Thyroid gland (tissue), 4 donors: ENCODE measurements around the gene GRK6. TPM values are rescaled to one million over a fixed set of nuclear protein-coding genes. Genes with fewer than 3 reads are reported as not detected.

ENCODE experiments used
- DNase-seq, 2 donors: peaks; one replicate each; pipeline ENCODE4 v3.0.0-alpha.2; 2019
- H3K27ac ChIP-seq, 3 donors: fragments of 200-600 bp; sonication (generic); 1 replicate in 2 of 3; 2 replicates in 1 of 3; pipeline ENCODE4 v1.5.1; 2016 to 2019; ENCODE audit warnings: mild to moderate bottlenecking in 1 of 3, moderate library complexity in 1 of 3
- H3K27me3 ChIP-seq: fragments of 200-600 bp; sonication (generic); one replicate; pipeline ENCODE4 v1.5.1; 2019
- H3K36me3 ChIP-seq, 2 donors: fragments of 200-600 bp; sonication (generic); one replicate each; pipeline ENCODE4 v1.5.1; 2016 to 2019
- H3K4me1 ChIP-seq, 2 donors: fragments of 200-600 bp; sonication (generic); one replicate each; pipeline ENCODE4 v1.5.1; 2017 to 2019
- H3K4me3 ChIP-seq, 3 donors: fragments of 200-600 bp; sonication (generic); replicated peaks in 1 of 3; 1 replicate in 2 of 3; 2 replicates in 1 of 3; pipeline ENCODE4 v1.5.1; 2016; ENCODE audit warnings: mild to moderate bottlenecking in 1 of 3
- H3K9me3 ChIP-seq: fragments of 200-600 bp; sonication (generic); one replicate; pipeline ENCODE4 v1.5.1; 2017
- CTCF ChIP-seq, 6 experiments: fragments of 200-600 bp in 3 of 6; fragments of 450-650 bp in 3 of 6; sonication (generic) in 3 of 6; IDR thresholded peaks; one replicate each; pipeline ENCODE4 v1.5.1; 2016 to 2019; ENCODE audit warnings: antibody characterized with exemption in 6 of 6, mild to moderate bottlenecking in 2 of 6, inconsistent platforms in 1 of 6, moderate library complexity in 1 of 6
- POLR2A ChIP-seq, 2 donors: fragments of 450-650 bp; IDR thresholded peaks; one replicate each; pipeline ENCODE4 v1.6.1; 2017; ENCODE audit warnings: antibody characterized with exemption in 2 of 2, mild to moderate bottlenecking in 2 of 2, moderate library complexity in 1 of 2
- WGBS, 2 donors: methylation state at CpG; one replicate each; pipeline ENCODE4 v1.1.5; 2017; 5-methylcytosine and 5-hydroxymethylcytosine counted together
- intact Hi-C: fragments of 100-400 bp; cut with DNase I; formaldehyde crosslinking; loops from one replicate; pipeline ENCODE4 v1.15.1; 2023
- total RNA-seq, 4 donors: library from RNA; depleted of rRNA; stranded (reverse); fragments of >200 nt; gene quantifications; one replicate each; pipeline ENCODE4 v1.2.3, GENCODE V29; 2016

The GRK6 gene
- total RNA-seq, 4 donors from 2014 or later, result 14.0 to 27.8 (median 18.8) TPM

GRCh38 chr5:177490311-177490991 is 64.0 kb downstream of the GRK6 start:
- Histone ChIP-seq H3K36me3 (peaks cover 8 to 18% of the 10 kb centered on the region in 2 donors), H3K27me3 (no peaks in the 10 kb centered on the region), H3K4me3 (no peak overlapping the region), H3K9me3 (no peaks in the 10 kb centered on the region), H3K4me1 (peaks cover 13 to 29% of the 10 kb centered on the region in 2 donors), H3K27ac (no peak overlapping the region)
- DNase-seq, result no peak
- 88 to 91% methylated on average over 15 of the region's 15 CpGs for WGBS, 2 donors
- no peak for TF ChIP-seq POLR2A (IDR thresholded peaks at IDR 0.05)
- no peak for TF ChIP-seq CTCF (IDR thresholded peaks at IDR 0.05)
- intact Hi-C loops, result no loop called here

GRCh38 chr5:177490992-177491391 is 64.5 kb downstream of the GRK6 start:
- no peaks in the 10 kb centered on the region for H3K27me3 ChIP-seq
- H3K36me3 ChIP-seq, result peaks cover 8 to 18% of the 10 kb centered on the region in 2 donors
- H3K9me3 ChIP-seq, result no peaks in the 10 kb centered on the region
- WGBS, 2 donors, result 94 to 98% methylated on average over 16 of the region's 16 CpGs
- peaks cover 14 to 35% of the 10 kb centered on the region in 2 donors for H3K4me1 ChIP-seq
- TF ChIP-seq POLR2A (IDR thresholded peaks at IDR 0.05), result no peak
- no peak for TF ChIP-seq CTCF (IDR thresholded peaks at IDR 0.05)
- no peak overlapping the region for H3K4me3 ChIP-seq
- no peak overlapping the region for H3K27ac ChIP-seq
- intact Hi-C loops, result no loop called here
- DNase-seq, result no peak

GRCh38 chr5:177491429-177491945 is 65.0 kb downstream of the GRK6 start:
- Histone ChIP-seq H3K4me1 (peaks cover 16 to 40% of the 10 kb centered on the region in 2 donors), H3K4me3 (no peak overlapping the region), H3K27ac (no peak overlapping the region), H3K9me3 (no peaks in the 10 kb centered on the region), H3K27me3 (no peaks in the 10 kb centered on the region), H3K36me3 (peaks cover 8 to 18% of the 10 kb centered on the region in 2 donors)
- intact Hi-C loops, result no loop called here
- no peak for DNase-seq
- 58 to 68% methylated on average over 25 to 41 of the region's 43 CpGs for WGBS, 2 donors
- no peak for TF ChIP-seq POLR2A (IDR thresholded peaks at IDR 0.05)
- TF ChIP-seq CTCF (IDR thresholded peaks at IDR 0.05), result peak in 4 of 6 experiments; percentile 9 to 47 (median 25)

- Histone ChIP-seq H3K9me3 (no peaks in the 10 kb centered on the region), H3K27ac (no peak overlapping the region), H3K4me1 (peaks cover 19 to 42% of the 10 kb centered on the region in 2 donors), H3K4me3 (no peak overlapping the region), H3K27me3 (no peaks in the 10 kb centered on the region), H3K36me3 (peaks cover 7 to 15% of the 10 kb centered on the region in 2 donors)
- intact Hi-C loops, result no loop called here
- no peak for DNase-seq
- TF ChIP-seq CTCF (IDR thresholded peaks at IDR 0.05), result no peak
- TF ChIP-seq POLR2A (IDR thresholded peaks at IDR 0.05), result no peak
- WGBS, 2 donors, result 92 to 94% methylated on average over 12 to 53 of the region's 54 CpGs
These were observed 65.7 kb downstream of the GRK6 start for GRCh38 chr5:177491983-177492746.

Other genes with a start within 250 kb of the GRK6 start
- gene RAB24, start 123.0 kb upstream of the GRK6 start, total RNA-seq, result 10 to 100 TPM; 18.7 to 53.3 (median 26.3) TPM
- 10 to 100 TPM; 52.8 to 83.2 (median 57.9) TPM for gene PRELID1, start 122.9 kb upstream of the GRK6 start, total RNA-seq
- gene MXD3, start 114.8 kb upstream of the GRK6 start, total RNA-seq, result 10 to 100 TPM in 1 of 4 donors, 1 to 10 TPM in 3; 2.0 to 11.7 (median 7.8) TPM
- gene LMAN2, start 75.0 kb upstream of the GRK6 start, total RNA-seq, result 100 to 1,000 TPM; 309 to 465 (median 383) TPM
- 10 to 100 TPM; 22.9 to 42.7 (median 26.7) TPM for gene RGS14, start 68.8 kb upstream of the GRK6 start, total RNA-seq
- not detected for gene SLC34A1, start 42.2 kb upstream of the GRK6 start, total RNA-seq
- gene PFN3, start 26.0 kb upstream of the GRK6 start, total RNA-seq, result not detected
- gene F12, start 17.1 kb upstream of the GRK6 start, total RNA-seq, result 1 to 10 TPM in 2 of 4 donors, under 1 TPM in 1, not detected in 1; 0.42 to 2.6 (median 1.1) TPM
- gene PRR7, start 20.1 kb downstream of the GRK6 start, total RNA-seq, result 1 to 10 TPM; 1.4 to 4.7 (median 4.2) TPM
- 10 to 100 TPM; 61.4 to 98.8 (median 68.0) TPM for gene DBN1, start 47.0 kb downstream of the GRK6 start, total RNA-seq
- gene PDLIM7, start 70.9 kb downstream of the GRK6 start, total RNA-seq, result 10 to 100 TPM; 23.2 to 52.4 (median 34.8) TPM
- gene DOK3, start 83.2 kb downstream of the GRK6 start, total RNA-seq, result 1 to 10 TPM; 2.0 to 5.9 (median 3.5) TPM
- 100 to 1,000 TPM; 119 to 170 (median 145) TPM for gene DDX41, start 90.3 kb downstream of the GRK6 start, total RNA-seq
- gene FAM193B, start 127.9 kb downstream of the GRK6 start, total RNA-seq, result 10 to 100 TPM; 38.0 to 54.7 (median 46.6) TPM
- gene TMED9, start 165.5 kb downstream of the GRK6 start, total RNA-seq, result 100 to 1,000 TPM in 2 of 4 donors, 10 to 100 TPM in 2; 86.9 to 162 (median 115) TPM
- 10 to 100 TPM; 27.9 to 47.2 (median 38.9) TPM for gene B4GALT7, start 173.5 kb downstream of the GRK6 start, total RNA-seq